Prostate gland (tissue), 2 donors: Measurements from ENCODE around the gene COMMD1.

Experiments used
- CTCF ChIP-seq, 4 experiments: fragments of 200-600 bp in 2 of 4; fragments of 450-650 bp in 2 of 4; sonication (generic) in 2 of 4; IDR thresholded peaks; 1 replicate in 3 of 4; 2 replicates in 1 of 4; pipeline ENCODE4 v1.5.1; 2016 to 2019; ENCODE audit warnings: antibody characterized with exemption in 4 of 4, mild to moderate bottlenecking in 2 of 4, moderate library complexity in 2 of 4
- POLR2A ChIP-seq: fragments of 450-650 bp; IDR thresholded peaks from one replicate; pipeline ENCODE4 v1.6.1; 2016; ENCODE audit warnings: antibody characterized with exemption, mild to moderate bottlenecking
- POLR2AphosphoS5 ChIP-seq: sonication (generic); formaldehyde crosslinking; IDR thresholded peaks from one replicate; pipeline ENCODE4 v1.6.1; 2017; ENCODE audit warnings: antibody characterized with exemption

DNA sequence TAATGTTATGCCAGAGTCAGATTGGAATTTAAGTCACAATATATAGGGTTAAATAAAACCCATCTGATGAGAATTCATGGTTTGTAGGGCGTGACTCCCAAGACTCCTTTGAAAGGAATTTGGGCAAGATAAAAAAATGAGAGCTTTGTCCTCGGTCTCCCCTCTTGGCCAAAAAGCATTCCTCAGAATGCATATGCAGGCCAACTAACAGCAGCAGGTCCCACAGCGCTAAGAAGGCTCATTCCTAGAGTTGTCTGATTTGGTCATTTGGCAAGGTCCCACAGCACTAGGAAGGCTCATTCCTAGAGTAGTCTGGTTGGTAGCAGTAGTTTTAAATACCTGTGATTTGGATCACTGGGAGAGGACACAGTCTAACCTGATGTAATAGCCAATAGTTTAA, 184.2 kb downstream of the COMMD1 start:
- TF ChIP-seq POLR2A = no peak
- TF ChIP-seq CTCF (IDR thresholded peaks at IDR 0.05) = no peak
- TF ChIP-seq POLR2AphosphoS5 = no peak
